DND-41 (cell line): Measurements from ENCODE around the gene OTOF.
"Not testable (repeated sequence)": the region's sequence is repeated elsewhere in the genome, so short reads cannot be mapped to it uniquely, and the experiment has no call there.

Experiments
- CTCF ChIP-seq: IDR thresholded peaks from 2 replicates; pipeline ENCODE4 v1.5.1; 2012; ENCODE audit warnings: borderline replicate concordance, low read length, moderate library complexity, mild to moderate bottlenecking; ENCODE audit not compliant: poor library complexity, severe bottlenecking; ENCODE audit errors: extremely low read depth
- EZH2 ChIP-seq: IDR thresholded peaks from 3 replicates; pipeline ENCODE4 v1.6.1; 2012; ENCODE audit warnings: borderline replicate concordance, low read depth, mild to moderate bottlenecking, moderate library complexity, low read length, inconsistent platforms; ENCODE audit not compliant: severe bottlenecking

GRCh38 chr2:26468544-26468943 is 9.4 kb downstream of the OTOF start:
- TF ChIP-seq CTCF, EZH2: not testable (repeated sequence)
